DOHH2 (cell line): ENCODE results near the gene AFF1.
"Not testable (repeated sequence)": the region's sequence is repeated elsewhere in the genome, so short reads cannot be mapped to it uniquely, and the experiment has no call there.

ENCODE experiments used
- EZH2phosphoT487 ChIP-seq: fragments of 200-600 bp; sonication (generic); IDR thresholded peaks from 2 replicates; pipeline ENCODE4 v1.6.1; 2017; ENCODE audit warnings: borderline replicate concordance, mild to moderate bottlenecking, antibody characterized with exemption, low read length, moderate library complexity, mixed read lengths
- TF ChIP-seq, protein P1 (sequence below): fragments of 200-600 bp; sonication (generic); IDR thresholded peaks from one replicate; pipeline ENCODE4 v1.5.1; 2014; ENCODE audit warnings: antibody characterized with exemption, mild to moderate bottlenecking, low read depth, low read length; ENCODE audit not compliant: poor library complexity, severe bottlenecking

DNA sequence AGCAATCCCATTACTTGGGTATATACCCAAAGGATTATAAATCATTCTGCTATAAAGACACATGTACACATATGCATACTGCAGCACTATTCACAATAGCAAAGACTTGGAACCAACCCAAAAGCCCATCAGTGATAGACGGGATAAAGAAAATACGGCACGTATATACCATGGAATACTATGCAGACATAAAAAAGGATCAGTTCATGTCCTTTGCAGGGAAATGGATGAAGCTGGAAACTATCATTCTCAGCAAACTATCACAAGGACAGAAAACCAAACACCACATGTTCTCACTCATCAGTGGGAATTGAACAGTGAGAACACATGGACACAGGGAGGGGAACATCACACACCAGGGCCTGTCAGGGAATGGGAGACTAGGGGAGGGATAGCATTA lies 54.8 kb downstream of the AFF1 start:
- TF ChIP-seq, protein P1, sequence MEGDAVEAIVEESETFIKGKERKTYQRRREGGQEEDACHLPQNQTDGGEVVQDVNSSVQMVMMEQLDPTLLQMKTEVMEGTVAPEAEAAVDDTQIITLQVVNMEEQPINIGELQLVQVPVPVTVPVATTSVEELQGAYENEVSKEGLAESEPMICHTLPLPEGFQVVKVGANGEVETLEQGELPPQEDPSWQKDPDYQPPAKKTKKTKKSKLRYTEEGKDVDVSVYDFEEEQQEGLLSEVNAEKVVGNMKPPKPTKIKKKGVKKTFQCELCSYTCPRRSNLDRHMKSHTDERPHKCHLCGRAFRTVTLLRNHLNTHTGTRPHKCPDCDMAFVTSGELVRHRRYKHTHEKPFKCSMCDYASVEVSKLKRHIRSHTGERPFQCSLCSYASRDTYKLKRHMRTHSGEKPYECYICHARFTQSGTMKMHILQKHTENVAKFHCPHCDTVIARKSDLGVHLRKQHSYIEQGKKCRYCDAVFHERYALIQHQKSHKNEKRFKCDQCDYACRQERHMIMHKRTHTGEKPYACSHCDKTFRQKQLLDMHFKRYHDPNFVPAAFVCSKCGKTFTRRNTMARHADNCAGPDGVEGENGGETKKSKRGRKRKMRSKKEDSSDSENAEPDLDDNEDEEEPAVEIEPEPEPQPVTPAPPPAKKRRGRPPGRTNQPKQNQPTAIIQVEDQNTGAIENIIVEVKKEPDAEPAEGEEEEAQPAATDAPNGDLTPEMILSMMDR, result not testable (repeated sequence)
- TF ChIP-seq EZH2phosphoT487, result not testable (repeated sequence)
